Panc1 (cell line): ENCODE results near the gene MROH2A. TPM values are rescaled to one million over a fixed set of nuclear protein-coding genes. Genes with fewer than 3 reads are reported as not detected.

Experiments used
- ATAC-seq: fragments of 200-7000 bp; cut with Tn5 transposase; 2 replicates; pipeline ENCODE4 v1.9.1; 2020; ENCODE audit warnings: mild to moderate bottlenecking, moderate library complexity
- BruUV-seq: library from RNA; stranded (reverse); fragments of 400-500 nt; replicated peaks from 2 replicates; lab custom pipeline; 2021; lab: Mats Ljungman, UMichigan
- CTCF ChIA-PET: fragments of 300-600 bp; sonication (Branson Sonifier 250); formaldehyde crosslinking; loops from one replicate; lab custom pipeline; 2022; ENCODE audit warnings: antibody characterized with exemption; lab: Charles Lee
- POLR2A ChIA-PET: fragments of 300-600 bp; sonication (Branson Sonifier 250); formaldehyde crosslinking; loops from one replicate; lab custom pipeline; 2022; ENCODE audit warnings: antibody characterized with exemption; lab: Charles Lee
- DNase-seq: peaks from one replicate; pipeline ENCODE4 v3.0.0-alpha.2; 2010; ENCODE audit warnings: low read depth, low spot score
- H3K27ac ChIP-seq: 2 replicates; pipeline ENCODE4 v1.5.1; 2011; ENCODE audit warnings: mild to moderate bottlenecking, low read length, inconsistent platforms
- H3K27me3 ChIP-seq: fragments of 200-500 bp; sonication (Bioruptor generic); 2 replicates; pipeline ENCODE4 v1.6.0; 2014; ENCODE audit warnings: low read length, inconsistent platforms; ENCODE audit not compliant: control insufficient read depth, insufficient read depth
- H3K36me3 ChIP-seq: fragments of 200-500 bp; sonication (Bioruptor generic); 2 replicates; pipeline ENCODE4 v1.5.1; 2014; ENCODE audit warnings: inconsistent platforms, mild to moderate bottlenecking, low read length, moderate library complexity; ENCODE audit not compliant: control insufficient read depth, insufficient read depth
- H3K4me1 ChIP-seq: 2 replicates; pipeline ENCODE4 v1.5.1; 2011; ENCODE audit warnings: inconsistent platforms, mild to moderate bottlenecking, low read length, moderate library complexity; ENCODE audit not compliant: control insufficient read depth, insufficient read depth
- H3K4me3 ChIP-seq, 2 experiments: 2 replicates each; pipeline ENCODE4 v1.5.1; 2011 to 2012; ENCODE audit warnings: low read depth in 2 of 2, low read length in 2 of 2, mild to moderate bottlenecking in 2 of 2, inconsistent platforms in 1 of 2, moderate library complexity in 1 of 2
- H3K9me3 ChIP-seq: fragments of 200-500 bp; sonication (Bioruptor generic); 2 replicates; pipeline ENCODE4 v1.5.1; 2014; ENCODE audit warnings: low read depth, mild to moderate bottlenecking, inconsistent platforms, low read length, moderate library complexity; ENCODE audit not compliant: control insufficient read depth, insufficient read depth
- CTCF ChIP-seq: fragments of 450-650 bp; IDR thresholded peaks from 2 replicates; pipeline ENCODE4 v1.5.1; 2017; ENCODE audit warnings: mild to moderate bottlenecking
- POLR2AphosphoS5 ChIP-seq: IDR thresholded peaks from 2 replicates; pipeline ENCODE4 v1.6.1; 2012; ENCODE audit warnings: mild to moderate bottlenecking, low read depth, low read length, moderate library complexity
- REST ChIP-seq, 2 experiments: IDR thresholded peaks; 2 replicates each; pipeline ENCODE4 v1.6.1; 2011 to 2012; ENCODE audit warnings: low read depth in 2 of 2, control low read depth in 1 of 2, low read length in 1 of 2, mild to moderate bottlenecking in 1 of 2, moderate library complexity in 1 of 2; ENCODE audit not compliant: insufficient read depth in 1 of 2
- SIN3A ChIP-seq: IDR thresholded peaks from 2 replicates; pipeline ENCODE4 v1.6.1; 2012; ENCODE audit warnings: low read depth, mild to moderate bottlenecking, low read length, moderate library complexity, borderline replicate concordance; ENCODE audit not compliant: insufficient read depth
- TCF7L2 ChIP-seq: IDR thresholded peaks from 2 replicates; pipeline ENCODE4 v1.6.1; 2011; ENCODE audit warnings: mild to moderate bottlenecking, low read depth, low read length, inconsistent platforms
- in situ Hi-C: cut with HindIII; loops from 2 replicates; pipeline ENCODE4 v1.10.0; 2016; ENCODE audit warnings: low sequenced_read_pairs, low pct_unique_long_range_greater_than_20kb
- intact Hi-C: fragments of 100-400 bp; cut with micrococcal nuclease; formaldehyde crosslinking; loops from one replicate; pipeline ENCODE4 v1.10.0; 2022; ENCODE audit not compliant: unreplicated experiment
- total RNA-seq: library from RNA; stranded (reverse); gene quantifications from one replicate; pipeline ENCODE4 v1.2.1, GENCODE V29; 2021; ENCODE audit not compliant: unreplicated experiment

The MROH2A gene
- total RNA-seq, 1 experiment from 2014 or later = not detected

DNA sequence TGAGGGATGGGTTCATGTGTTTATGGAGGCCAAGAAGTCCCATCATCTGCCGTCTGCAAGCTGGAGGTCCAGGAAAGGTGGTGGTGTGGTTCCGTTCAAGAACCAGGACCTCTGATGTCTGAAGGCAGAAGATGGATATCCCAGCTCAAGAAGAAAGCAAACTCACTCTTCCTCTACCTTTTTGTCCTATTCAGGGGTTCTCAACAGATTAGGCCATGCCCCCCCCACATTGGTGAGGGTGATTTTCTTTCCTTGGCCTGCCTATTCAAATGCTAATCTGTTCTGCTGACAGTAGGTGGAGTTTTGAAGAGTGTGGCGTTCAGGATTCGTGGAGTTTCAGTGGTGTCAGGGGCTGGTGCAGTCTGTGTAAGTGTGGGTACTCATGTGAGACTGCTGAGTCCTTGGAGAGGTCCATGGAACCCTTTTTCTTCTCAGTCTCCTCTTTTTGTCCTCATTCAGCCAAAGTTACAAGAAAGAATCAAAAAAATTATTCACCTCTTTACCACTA is 84.2 kb downstream of the MROH2A start:
- peaks cover 5% of the 10 kb centered on the region; the same call in 1 of the 2 replicates for H3K9me3 ChIP-seq
- 0 out of 2 replicates have a peak overlapping the region, but pooled peaks have one; percentile 36 for H3K27ac ChIP-seq
- ChIA-PET CTCF (interaction anchor here (0.6 kb wide), 1 partner anchor 1357 kb away, joined by 3 read pairs; no protein-coding TSS in a partner anchor), POLR2A (no interaction called here)
- in situ Hi-C loops (no loop called here), intact Hi-C loops (no loop called here)
- no peaks in the 10 kb centered on the region for H3K27me3 ChIP-seq
- no peak overlapping the region for H3K4me3 ChIP-seq
- H3K36me3 ChIP-seq = no peaks in the 10 kb centered on the region; the same call in 1 of the 2 replicates
- DNase-seq (no peak), ATAC-seq (no peak)
- no TSS peak for BruUV-seq
- 0 out of 2 replicates have a peak, but pooled peaks have one; percentile 5 for TF ChIP-seq CTCF
- no peak for TF ChIP-seq POLR2AphosphoS5
- H3K4me1 ChIP-seq = peaks cover 12% of the 10 kb centered on the region

GRCh38 chr2:233865838-233866237 is 87.7 kb downstream of the MROH2A start:
- Histone ChIP-seq H3K4me3 (no peak overlapping the region), H3K27me3 (no peaks in the 10 kb centered on the region), H3K9me3 (peaks cover 25% of the 10 kb centered on the region; the same call in 1 of the 2 replicates), H3K4me1 (peaks cover 3% of the 10 kb centered on the region; the same call in 1 of the 2 replicates), H3K36me3 (no peaks in the 10 kb centered on the region; the same call in 1 of the 2 replicates), H3K27ac (0 out of 2 replicates have a peak overlapping the region, but pooled peaks have one; percentile 23)
- no peak for DNase-seq
- ChIA-PET CTCF (no interaction called here), POLR2A (no interaction called here)
- TF ChIP-seq CTCF = peak; percentile 44
- TF ChIP-seq TCF7L2 = no peak
- intact Hi-C loops (no loop called here), in situ Hi-C loops (no loop called here)
- no TSS peak for BruUV-seq
- ATAC-seq = no peak

GRCh38 chr2:233866479-233866878 is 88.3 kb downstream of the MROH2A start:
- Histone ChIP-seq H3K27ac (0 out of 2 replicates have a peak overlapping the region, but pooled peaks have one; percentile 23), H3K36me3 (no peaks in the 10 kb centered on the region; the same call in 1 of the 2 replicates), H3K27me3 (no peaks in the 10 kb centered on the region), H3K9me3 (peaks cover 28% of the 10 kb centered on the region; the same call in 1 of the 2 replicates), H3K4me1 (peaks cover 3% of the 10 kb centered on the region; the same call in 1 of the 2 replicates), H3K4me3 (no peak overlapping the region)
- CTCF ChIA-PET = no interaction called here
- in situ Hi-C loops = no loop called here
- intact Hi-C loops = no loop called here
- TF ChIP-seq CTCF (no peak), SIN3A (no peak), REST (IDR thresholded peaks at IDR 0.05; ENCODE audit: insufficient read depth in 1 of 2, low read depth in 2 of 2, low read length in 1 of 2) (no peak), TCF7L2 (no peak), POLR2AphosphoS5 (no peak)
- DNase-seq = no peak
- POLR2A ChIA-PET = interaction anchor here (0.6 kb wide), 1 partner anchor 34 kb away, joined by 8 read pairs; no protein-coding TSS in a partner anchor
- BruUV-seq = no TSS peak
- ATAC-seq = no peak
